Stomach (tissue), 9 donors: ENCODE results near the gene DOCK2. TPM values are rescaled to one million over a fixed set of nuclear protein-coding genes. Genes with fewer than 3 reads are reported as not detected.

Experiments
- DNase-seq, 2 donors: peaks; one replicate each; pipeline versions ENCODE4 v3.0.0 to v3.0.0-alpha.2; 2013 to 2019
- H3K27ac ChIP-seq, 5 donors: fragments of 200-600 bp in 4 of 5; sonication (generic) in 4 of 5; one replicate each; pipeline ENCODE4 v1.5.1; 2013 to 2019; ENCODE audit warnings: mild to moderate bottlenecking in 1 of 5, moderate library complexity in 1 of 5
- H3K27me3 ChIP-seq, 3 donors: fragments of 200-600 bp; sonication (generic); one replicate each; pipeline ENCODE4 v1.5.1; 2017 to 2019; ENCODE audit warnings: mixed run types in 1 of 3
- H3K36me3 ChIP-seq, 4 donors: fragments of 200-600 bp; sonication (generic); 1 replicate in 3 of 4; 2 replicates in 1 of 4; pipeline ENCODE4 v1.5.1; 2016 to 2019
- H3K4me1 ChIP-seq, 4 donors: fragments of 200-600 bp; sonication (generic); one replicate each; pipeline ENCODE4 v1.5.1; 2016 to 2019
- H3K4me3 ChIP-seq, 4 donors: fragments of 200-600 bp; sonication (generic) in 3 of 4; one replicate each; pipeline ENCODE4 v1.5.1; 2016 to 2019; ENCODE audit warnings: mild to moderate bottlenecking in 1 of 4
- H3K9me3 ChIP-seq, 4 donors: fragments of 200-600 bp; sonication (generic); one replicate each; pipeline ENCODE4 v1.5.1; 2016 to 2019
- EP300 ChIP-seq: sonication (generic); formaldehyde crosslinking; IDR thresholded peaks from one replicate; pipeline ENCODE4 v1.6.1; 2017; ENCODE audit warnings: antibody characterized with exemption
- POLR2A ChIP-seq, 4 donors: fragments of 450-650 bp; IDR thresholded peaks; one replicate each; pipeline ENCODE4 v1.6.1; 2016; ENCODE audit warnings: antibody characterized with exemption in 4 of 4, control low read depth in 2 of 4, mild to moderate bottlenecking in 1 of 4, moderate library complexity in 1 of 4
- POLR2AphosphoS5 ChIP-seq, 3 donors: sonication (generic); formaldehyde crosslinking; IDR thresholded peaks; one replicate each; pipeline ENCODE4 v1.6.1; 2016; ENCODE audit warnings: antibody characterized with exemption in 3 of 3
- WGBS, 5 donors: extraction: QIAGEN DNeasy Blood & Tissue Kit in 3 of 5; methylation state at CpG; one replicate each; pipeline versions ENCODE4 v1.1.5 to v1.1.7; 2013 to 2018; 5-methylcytosine and 5-hydroxymethylcytosine counted together
- intact Hi-C: fragments of 100-400 bp; cut with DNase I; formaldehyde crosslinking; loops from one replicate; pipeline ENCODE4 v1.15.1; 2023; ENCODE audit warnings: low total_unique reads
- polyA plus RNA-seq, 3 donors: library from polyadenylated mRNA; stranded (reverse); fragments of 200-250 nt; gene quantifications; one replicate each; pipeline ENCODE4 v1.2.3, GENCODE V29; 2013
- small RNA-seq, 4 donors: library from RNA; depleted of rRNA; stranded (forward); fragments of <200 nt; gene quantifications; one replicate each; pipeline ENCODE3, GENCODE V24; 2016
- total RNA-seq, 5 donors: library from RNA; depleted of rRNA; stranded (reverse); fragments of >200 nt; gene quantifications; one replicate each; pipeline versions ENCODE4 v1.1.0 to v1.2.3, GENCODE V29; 2014 to 2016
- TF ChIP-seq, protein P1 (sequence below), 7 experiments: fragments of 450-650 bp in 4 of 7; fragments of 200-600 bp in 3 of 7; sonication (generic) in 3 of 7; IDR thresholded peaks; one replicate each; pipeline ENCODE4 v1.5.1; 2016 to 2019; ENCODE audit warnings: antibody characterized with exemption in 7 of 7, control low read depth in 2 of 7, mild to moderate bottlenecking in 1 of 7
- donor health status: healthy with polysubstance abuse.
- donor health status: Bipolar disorder and iron deficiency.
- donor health status: healthy.

The DOCK2 gene
- total and polyA plus RNA-seq, 8 donors = 2.1 to 50.2 (median 8.5) TPM

DNA sequence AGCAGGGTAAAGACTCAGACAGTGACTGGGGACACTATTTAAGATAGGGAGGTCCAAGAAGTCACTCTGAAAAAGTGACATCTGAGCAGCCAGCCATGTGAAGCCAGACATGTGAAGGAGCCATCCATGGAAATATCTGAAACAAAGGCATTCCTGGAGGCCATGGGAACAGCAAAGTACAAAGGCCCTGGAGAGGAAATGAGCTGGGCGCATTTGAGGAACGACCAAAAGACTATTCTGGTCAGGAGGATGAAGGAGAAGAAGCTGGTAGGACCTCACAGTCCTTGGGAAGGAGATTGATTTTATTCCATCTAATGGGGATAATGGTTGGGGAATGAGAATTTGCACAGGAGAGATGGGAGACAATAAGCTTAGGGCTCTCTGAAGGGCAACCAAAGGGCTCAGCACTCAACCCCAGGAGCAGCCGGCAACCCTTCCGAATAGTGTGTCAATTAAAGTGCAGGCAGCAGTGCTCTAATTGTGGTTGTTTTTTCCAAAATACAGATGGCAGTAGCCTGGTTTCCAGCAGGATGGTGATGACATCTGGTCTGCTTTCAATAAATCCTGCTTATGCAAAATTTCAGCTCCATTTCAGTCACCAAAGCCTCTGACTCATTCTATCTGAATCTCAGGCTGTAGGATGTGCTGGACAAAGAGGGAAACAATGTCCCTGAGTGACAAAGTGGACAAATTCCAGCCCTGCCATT lies 495.3 kb downstream of the DOCK2 start:
- TF ChIP-seq POLR2AphosphoS5 (IDR thresholded peaks at IDR 0.05) = no peak
- TF ChIP-seq, protein P1, sequence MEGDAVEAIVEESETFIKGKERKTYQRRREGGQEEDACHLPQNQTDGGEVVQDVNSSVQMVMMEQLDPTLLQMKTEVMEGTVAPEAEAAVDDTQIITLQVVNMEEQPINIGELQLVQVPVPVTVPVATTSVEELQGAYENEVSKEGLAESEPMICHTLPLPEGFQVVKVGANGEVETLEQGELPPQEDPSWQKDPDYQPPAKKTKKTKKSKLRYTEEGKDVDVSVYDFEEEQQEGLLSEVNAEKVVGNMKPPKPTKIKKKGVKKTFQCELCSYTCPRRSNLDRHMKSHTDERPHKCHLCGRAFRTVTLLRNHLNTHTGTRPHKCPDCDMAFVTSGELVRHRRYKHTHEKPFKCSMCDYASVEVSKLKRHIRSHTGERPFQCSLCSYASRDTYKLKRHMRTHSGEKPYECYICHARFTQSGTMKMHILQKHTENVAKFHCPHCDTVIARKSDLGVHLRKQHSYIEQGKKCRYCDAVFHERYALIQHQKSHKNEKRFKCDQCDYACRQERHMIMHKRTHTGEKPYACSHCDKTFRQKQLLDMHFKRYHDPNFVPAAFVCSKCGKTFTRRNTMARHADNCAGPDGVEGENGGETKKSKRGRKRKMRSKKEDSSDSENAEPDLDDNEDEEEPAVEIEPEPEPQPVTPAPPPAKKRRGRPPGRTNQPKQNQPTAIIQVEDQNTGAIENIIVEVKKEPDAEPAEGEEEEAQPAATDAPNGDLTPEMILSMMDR (IDR thresholded peaks at IDR 0.05) = no peak
- no peak for TF ChIP-seq POLR2A (IDR thresholded peaks at IDR 0.05)
- TF ChIP-seq EP300 = no peak
- intact Hi-C loops = no loop called here
- no peak overlapping the region for H3K4me3 ChIP-seq

More for the DNA sequence above, 495.3 kb downstream of the DOCK2 start:
- Histone ChIP-seq H3K4me1 (no peaks in the 10 kb centered on the region), H3K9me3 (peaks cover 0 to 13% (median 4%) of the 10 kb centered on the region in 4 donors), H3K36me3 (no peaks in the 10 kb centered on the region), H3K27ac (no peak overlapping the region), H3K27me3 (no peaks in the 10 kb centered on the region)
- 60 to 71% (median 71%) methylated on average over 4 of the region's 4 CpGs for WGBS, 5 donors
- DNase-seq = peak in 1 of 2 donors; percentile 8

Small RNAs within 50 kb of the gene (small RNA-seq; reads per million reads assigned to genes)
- 0 reads per million in 4 donors for gene MIR378E

Other genes starting within 250 kb of the DOCK2 start
- gene SPDL1, start 53.5 kb upstream of the DOCK2 start, total RNA-seq = 100 to 1,000 TPM in 1 of 5 donors, 10 to 100 TPM in 2, 1 to 10 TPM in 2; 4.8 to 140 (median 13.6) TPM
- gene SPDL1, start 53.5 kb upstream of the DOCK2 start, polyA plus RNA-seq = 1 to 10 TPM; 5.4 to 5.7 (median 5.4) TPM